ENCODE results near the gene CTNNA3.

The CTNNA3 gene

DNA sequence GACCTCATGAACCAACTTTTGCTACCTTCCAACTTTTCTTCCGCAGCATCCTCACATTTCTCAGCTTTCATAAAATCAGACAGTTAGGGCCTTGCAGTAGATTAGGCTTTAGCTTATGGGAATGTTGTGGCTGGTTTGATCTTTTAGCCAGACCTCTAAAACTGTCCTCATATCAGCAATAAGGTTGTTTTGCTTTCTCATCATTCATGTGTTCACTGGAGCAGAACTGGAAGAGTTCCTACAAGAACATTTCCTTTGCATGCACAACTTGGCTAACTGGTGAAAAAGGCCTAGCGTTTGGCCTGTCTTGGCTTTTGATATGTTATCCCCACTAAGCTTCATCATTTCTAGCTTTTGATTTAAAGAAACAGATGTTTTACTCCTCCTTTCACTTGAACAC is 900.1 kb downstream of the CTNNA3 start:
- H3K36me3 ChIP-seq (ENCODE audit: control insufficient read depth, insufficient read depth, low read length): no peaks in the 10 kb centered on the region
- 100% methylated on average over 1 of the region's 2 CpGs for WGBS, 2 experiments (ENCODE audit: insufficient coverage in 2 of 2)
- H3K27ac ChIP-seq (ENCODE audit: low read depth, low read length, severe bottlenecking): no peak overlapping the region
- no peak overlapping the region for H3K4me3 ChIP-seq (ENCODE audit: extremely low read depth, insufficient read depth, low read length, poor library complexity, severe bottlenecking)
- H3K4me1 ChIP-seq (ENCODE audit: control insufficient read depth, insufficient read depth, low read length, poor library complexity, severe bottlenecking): no peaks in the 10 kb centered on the region
- no peaks in the 10 kb centered on the region for H3K9me3 ChIP-seq (ENCODE audit: control insufficient read depth, low read length)

- Histone ChIP-seq H3K4me3 (ENCODE audit: extremely low read depth, insufficient read depth, low read length, poor library complexity, severe bottlenecking) (no peak overlapping the region), H3K27ac (ENCODE audit: low read depth, low read length, severe bottlenecking) (no peak overlapping the region), H3K36me3 (ENCODE audit: control insufficient read depth, insufficient read depth, low read length) (no peaks in the 10 kb centered on the region), H3K9me3 (ENCODE audit: control insufficient read depth, low read length) (no peaks in the 10 kb centered on the region), H3K4me1 (ENCODE audit: control insufficient read depth, insufficient read depth, low read length, poor library complexity, severe bottlenecking) (no peaks in the 10 kb centered on the region)
Measured at GRCh38 chr10:66792441-66792840, 903.6 kb downstream of the CTNNA3 start.

DNA sequence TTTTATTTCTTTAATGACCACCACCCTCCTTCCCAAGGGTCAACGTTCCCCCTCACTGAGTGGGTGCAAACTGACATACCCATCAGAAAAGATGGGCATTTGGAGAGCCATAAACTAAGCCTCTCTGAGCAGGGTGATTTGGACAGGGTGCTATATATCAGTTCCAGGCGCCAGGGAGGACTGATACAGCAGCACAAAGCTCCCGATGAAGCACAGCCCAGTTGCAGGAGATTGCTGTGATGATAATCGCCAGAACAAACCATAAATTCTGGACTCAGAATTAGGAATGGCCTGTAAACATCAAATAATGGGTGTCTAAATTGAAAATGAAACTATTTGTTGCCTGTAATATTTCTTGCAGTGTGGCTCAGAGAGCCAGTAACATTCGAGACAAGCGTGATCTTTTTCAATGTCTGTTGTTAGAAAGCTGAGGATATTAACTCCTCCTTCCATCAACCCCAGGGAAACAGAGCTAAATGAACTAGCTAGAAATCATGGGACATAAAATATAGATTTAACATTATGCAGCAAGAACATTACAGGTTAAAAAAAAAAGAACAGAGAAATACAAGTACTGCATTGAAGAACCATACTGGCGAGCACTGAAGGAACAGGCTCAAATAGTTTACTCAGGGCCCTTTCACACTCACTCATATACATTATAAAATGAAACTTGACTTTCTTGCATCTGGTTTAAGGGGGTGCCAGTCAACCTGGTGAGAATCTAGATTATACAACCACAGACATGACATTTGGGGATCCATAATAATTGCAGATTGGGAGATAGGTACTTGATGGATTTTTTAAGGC is 907.6 kb downstream of the CTNNA3 start:
- H3K36me3 ChIP-seq (ENCODE audit: control insufficient read depth, insufficient read depth, low read length): no peaks in the 10 kb centered on the region
- H3K4me3 ChIP-seq (ENCODE audit: extremely low read depth, insufficient read depth, low read length, poor library complexity, severe bottlenecking): no peak overlapping the region
- H3K27ac ChIP-seq (ENCODE audit: low read depth, low read length, severe bottlenecking): no peak overlapping the region
- no peaks in the 10 kb centered on the region for H3K9me3 ChIP-seq (ENCODE audit: control insufficient read depth, low read length)
- WGBS, 2 experiments (ENCODE audit: insufficient coverage in 2 of 2): 96 to 100% methylated on average over 3 to 5 of the region's 7 CpGs
- H3K4me1 ChIP-seq (ENCODE audit: control insufficient read depth, insufficient read depth, low read length, poor library complexity, severe bottlenecking): no peaks in the 10 kb centered on the region

- H3K27ac ChIP-seq (ENCODE audit: low read depth, low read length, severe bottlenecking): no peak overlapping the region
- no peaks in the 10 kb centered on the region for H3K36me3 ChIP-seq (ENCODE audit: control insufficient read depth, insufficient read depth, low read length)
- 89 to 100% methylated on average over 1 of the region's 1 CpG for WGBS, 2 experiments (ENCODE audit: insufficient coverage in 2 of 2)
- H3K9me3 ChIP-seq (ENCODE audit: control insufficient read depth, low read length): no peaks in the 10 kb centered on the region
- no peak overlapping the region for H3K4me3 ChIP-seq (ENCODE audit: extremely low read depth, insufficient read depth, low read length, poor library complexity, severe bottlenecking)
- H3K4me1 ChIP-seq (ENCODE audit: control insufficient read depth, insufficient read depth, low read length, poor library complexity, severe bottlenecking): no peaks in the 10 kb centered on the region
Measured at GRCh38 chr10:66786709-66787108, 909.3 kb downstream of the CTNNA3 start.

GRCh38 chr10:66784770-66785169 is 911.2 kb downstream of the CTNNA3 start:
- Histone ChIP-seq H3K27ac (ENCODE audit: low read depth, low read length, severe bottlenecking) (no peak overlapping the region), H3K4me1 (ENCODE audit: control insufficient read depth, insufficient read depth, low read length, poor library complexity, severe bottlenecking) (no peaks in the 10 kb centered on the region), H3K9me3 (ENCODE audit: control insufficient read depth, low read length) (no peaks in the 10 kb centered on the region), H3K4me3 (ENCODE audit: extremely low read depth, insufficient read depth, low read length, poor library complexity, severe bottlenecking) (no peak overlapping the region), H3K36me3 (ENCODE audit: control insufficient read depth, insufficient read depth, low read length) (no peaks in the 10 kb centered on the region)
- WGBS, 2 experiments (ENCODE audit: insufficient coverage in 2 of 2): 83 to 100% methylated on average over 1 of the region's 1 CpG

DNA sequence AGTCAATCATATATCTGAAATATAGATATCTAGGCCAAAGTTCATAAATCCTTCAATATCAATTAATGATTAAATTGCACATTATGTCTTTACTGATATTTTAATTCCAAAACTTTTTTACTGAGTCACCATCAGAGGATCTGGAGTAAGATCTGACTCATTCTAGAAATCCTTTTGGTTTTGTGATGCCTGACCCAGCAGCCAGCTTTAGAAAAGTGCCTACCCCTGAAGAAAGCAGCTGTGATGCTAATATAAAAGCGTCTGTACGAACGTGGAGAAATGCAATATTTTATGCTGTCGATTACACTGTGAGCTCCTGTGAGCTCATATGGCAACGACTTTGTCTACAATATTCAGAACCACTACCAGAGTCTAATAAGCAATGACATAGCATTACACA is 912.7 kb downstream of the CTNNA3 start:
- Histone ChIP-seq H3K4me1 (ENCODE audit: control insufficient read depth, insufficient read depth, low read length, poor library complexity, severe bottlenecking) (no peaks in the 10 kb centered on the region), H3K9me3 (ENCODE audit: control insufficient read depth, low read length) (no peaks in the 10 kb centered on the region), H3K36me3 (ENCODE audit: control insufficient read depth, insufficient read depth, low read length) (no peaks in the 10 kb centered on the region), H3K4me3 (ENCODE audit: extremely low read depth, insufficient read depth, low read length, poor library complexity, severe bottlenecking) (no peak overlapping the region), H3K27ac (ENCODE audit: low read depth, low read length, severe bottlenecking) (no peak overlapping the region)
- WGBS, 2 experiments (ENCODE audit: insufficient coverage in 2 of 2): 90 to 93% methylated on average over 5 of the region's 5 CpGs

GRCh38 chr10:66782776-66783175 is 913.2 kb downstream of the CTNNA3 start:
- Histone ChIP-seq H3K27ac (ENCODE audit: low read depth, low read length, severe bottlenecking) (no peak overlapping the region), H3K9me3 (ENCODE audit: control insufficient read depth, low read length) (no peaks in the 10 kb centered on the region), H3K36me3 (ENCODE audit: control insufficient read depth, insufficient read depth, low read length) (no peaks in the 10 kb centered on the region), H3K4me3 (ENCODE audit: extremely low read depth, insufficient read depth, low read length, poor library complexity, severe bottlenecking) (no peak overlapping the region), H3K4me1 (ENCODE audit: control insufficient read depth, insufficient read depth, low read length, poor library complexity, severe bottlenecking) (no peaks in the 10 kb centered on the region)
- WGBS, 2 experiments (ENCODE audit: insufficient coverage in 2 of 2): no CpG with 5 or more reads among the region's 1 CpG

DNA sequence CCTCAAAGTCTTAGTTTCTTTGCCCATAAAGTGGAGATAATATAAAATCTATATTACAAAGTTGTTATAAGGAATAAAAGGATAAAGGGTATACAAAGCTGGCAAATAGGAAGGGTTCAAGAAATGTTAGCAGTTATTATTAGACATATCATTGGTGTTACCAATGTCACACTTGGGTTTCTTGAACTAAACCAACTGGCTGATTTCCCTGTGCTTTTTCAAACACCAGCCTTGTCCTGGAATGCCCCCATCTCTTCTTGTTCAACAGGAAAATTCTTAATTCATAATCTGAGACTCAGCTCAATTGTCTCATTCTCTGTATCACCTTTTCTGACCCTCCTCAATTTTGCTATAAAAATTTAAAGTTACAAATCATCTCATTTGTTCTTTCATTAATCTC is 913.9 kb downstream of the CTNNA3 start:
- H3K36me3 ChIP-seq (ENCODE audit: control insufficient read depth, insufficient read depth, low read length): no peaks in the 10 kb centered on the region
- no peaks in the 10 kb centered on the region for H3K9me3 ChIP-seq (ENCODE audit: control insufficient read depth, low read length)
- H3K4me3 ChIP-seq (ENCODE audit: extremely low read depth, insufficient read depth, low read length, poor library complexity, severe bottlenecking): no peak overlapping the region
- no peaks in the 10 kb centered on the region for H3K4me1 ChIP-seq (ENCODE audit: control insufficient read depth, insufficient read depth, low read length, poor library complexity, severe bottlenecking)
- no peak overlapping the region for H3K27ac ChIP-seq (ENCODE audit: low read depth, low read length, severe bottlenecking)

- H3K9me3 ChIP-seq (ENCODE audit: control insufficient read depth, low read length): no peaks in the 10 kb centered on the region
- H3K4me3 ChIP-seq (ENCODE audit: extremely low read depth, insufficient read depth, low read length, poor library complexity, severe bottlenecking): no peak overlapping the region
- no CpG with 5 or more reads among the region's 3 CpGs for WGBS, 2 experiments (ENCODE audit: insufficient coverage in 2 of 2)
- no peaks in the 10 kb centered on the region for H3K36me3 ChIP-seq (ENCODE audit: control insufficient read depth, insufficient read depth, low read length)
- no peaks in the 10 kb centered on the region for H3K4me1 ChIP-seq (ENCODE audit: control insufficient read depth, insufficient read depth, low read length, poor library complexity, severe bottlenecking)
- H3K27ac ChIP-seq (ENCODE audit: low read depth, low read length, severe bottlenecking): no peak overlapping the region
Measured at GRCh38 chr10:66780796-66781195, 915.2 kb downstream of the CTNNA3 start.

GRCh38 chr10:66778351-66778750 is 917.6 kb downstream of the CTNNA3 start:
- Histone ChIP-seq H3K4me1 (ENCODE audit: control insufficient read depth, insufficient read depth, low read length, poor library complexity, severe bottlenecking) (no peaks in the 10 kb centered on the region), H3K36me3 (ENCODE audit: control insufficient read depth, insufficient read depth, low read length) (no peaks in the 10 kb centered on the region), H3K4me3 (ENCODE audit: extremely low read depth, insufficient read depth, low read length, poor library complexity, severe bottlenecking) (no peak overlapping the region), H3K9me3 (ENCODE audit: control insufficient read depth, low read length) (no peaks in the 10 kb centered on the region), H3K27ac (ENCODE audit: low read depth, low read length, severe bottlenecking) (no peak overlapping the region)
- 51 to 77% methylated on average over 2 to 3 of the region's 4 CpGs for WGBS, 2 experiments (ENCODE audit: insufficient coverage in 2 of 2)

DNA sequence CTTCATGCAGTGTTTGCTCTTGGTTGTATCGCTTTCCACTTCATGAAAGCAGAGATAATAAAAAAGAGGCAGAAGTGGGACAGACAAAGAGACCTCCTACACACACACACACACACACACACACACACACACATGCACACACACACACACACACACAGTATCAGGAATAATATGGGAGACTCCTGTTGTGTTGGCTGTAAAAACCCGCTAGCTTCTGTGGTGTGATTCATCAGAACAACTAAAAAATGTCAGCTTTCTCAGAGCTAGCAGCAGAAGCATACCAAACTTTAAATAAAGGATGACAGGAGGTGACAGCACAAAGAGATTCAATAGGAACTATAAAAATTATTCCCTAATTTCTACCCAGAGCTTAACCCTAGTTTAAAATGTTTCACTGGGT is 918.3 kb downstream of the CTNNA3 start:
- WGBS, 2 experiments (ENCODE audit: insufficient coverage in 2 of 2): 100% methylated on average over 1 of the region's 2 CpGs; no CpG with 5 or more reads in 1 of the 2 experiments
- Histone ChIP-seq H3K27ac (ENCODE audit: low read depth, low read length, severe bottlenecking) (no peak overlapping the region), H3K4me1 (ENCODE audit: control insufficient read depth, insufficient read depth, low read length, poor library complexity, severe bottlenecking) (no peaks in the 10 kb centered on the region), H3K36me3 (ENCODE audit: control insufficient read depth, insufficient read depth, low read length) (no peaks in the 10 kb centered on the region), H3K9me3 (ENCODE audit: control insufficient read depth, low read length) (no peaks in the 10 kb centered on the region), H3K4me3 (ENCODE audit: extremely low read depth, insufficient read depth, low read length, poor library complexity, severe bottlenecking) (no peak overlapping the region)

Measured in mesodermal cell (in vitro differentiated cells).